ENCODE data around the gene VIT.
"Not testable (repeated sequence)": the region's sequence is repeated elsewhere in the genome, so short reads cannot be mapped to it uniquely, and the experiment has no call there.

Gene VIT

DNA sequence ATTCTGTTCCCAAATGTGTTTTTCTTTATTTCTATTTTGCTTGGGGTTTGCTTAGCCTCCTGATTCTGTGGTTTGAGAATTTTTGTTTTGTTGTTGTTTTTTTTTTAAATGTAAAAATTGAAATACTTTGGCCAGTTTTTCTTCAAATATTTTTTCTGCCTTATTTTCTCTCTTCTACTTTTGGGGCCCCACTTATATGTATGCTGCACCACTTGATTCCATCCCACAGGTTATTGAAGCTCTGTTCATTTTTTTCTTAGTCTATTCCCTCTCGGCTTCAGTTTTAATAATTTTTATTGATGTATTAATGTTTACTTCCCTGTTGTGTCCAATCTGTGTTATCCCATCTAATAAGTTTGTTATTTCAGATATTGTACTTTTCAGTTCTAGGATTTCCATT, 17.7 kb upstream of the VIT start:
- DNase-seq = no peak

DNA sequence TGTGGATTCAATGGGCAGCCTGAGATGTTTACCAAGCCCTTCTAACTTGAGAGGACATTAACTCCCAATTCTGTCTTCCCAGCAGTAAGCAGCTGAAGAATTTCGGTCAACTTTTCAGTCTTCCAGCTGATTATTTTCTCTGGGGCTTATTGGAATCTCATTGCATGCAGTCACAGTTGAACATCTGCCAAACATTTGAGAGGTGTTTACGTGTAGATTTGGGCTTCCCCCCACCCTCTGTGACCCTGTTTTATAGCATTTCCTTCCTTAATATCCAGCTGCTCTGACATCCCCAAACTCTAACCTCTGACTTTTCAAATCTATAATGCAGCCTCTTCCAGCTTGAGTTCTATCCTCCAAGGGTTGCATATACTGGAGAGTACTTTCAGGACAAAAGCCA, 16.5 kb upstream of the VIT start:
- DNase-seq = no peak

DNA sequence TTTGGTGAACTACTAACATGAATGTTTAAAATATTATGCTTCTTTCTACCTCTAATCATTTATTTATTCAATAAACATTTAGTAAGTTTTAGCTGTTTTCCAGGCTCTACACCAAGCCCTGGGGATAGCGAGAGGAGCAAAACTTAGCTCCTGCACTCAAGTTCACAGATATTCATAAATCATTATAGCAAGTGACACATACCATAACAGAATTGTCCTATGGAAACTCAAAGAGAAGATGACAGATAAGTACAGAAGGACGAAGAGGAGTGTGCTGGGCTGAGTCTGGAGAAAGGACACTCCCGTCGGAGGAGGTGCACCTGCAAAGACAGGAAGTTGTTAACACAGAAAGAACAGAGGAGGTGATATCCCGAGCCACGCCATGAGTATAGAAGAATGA, 13.9 kb upstream of the VIT start:
- DNase-seq = no peak

DNA sequence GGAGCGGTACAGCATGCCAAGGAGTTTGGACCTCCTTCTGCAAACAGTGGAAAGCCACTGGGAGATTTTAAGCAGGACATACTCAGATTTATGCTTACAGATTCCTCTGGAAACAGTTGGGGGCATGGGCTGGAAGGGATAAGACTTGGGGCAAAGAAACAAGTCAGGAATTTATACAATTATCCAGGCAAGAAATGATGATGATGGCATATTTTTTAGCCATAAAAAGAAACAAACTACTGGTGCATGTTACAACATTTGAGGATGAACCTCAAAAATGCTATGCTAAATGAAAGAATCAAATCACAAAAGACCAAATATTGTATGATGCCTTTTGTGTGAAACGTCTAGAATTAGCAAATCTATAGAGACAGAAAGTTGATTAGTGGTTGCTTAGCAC, 13.5 kb upstream of the VIT start:
- no peak for DNase-seq

DNA sequence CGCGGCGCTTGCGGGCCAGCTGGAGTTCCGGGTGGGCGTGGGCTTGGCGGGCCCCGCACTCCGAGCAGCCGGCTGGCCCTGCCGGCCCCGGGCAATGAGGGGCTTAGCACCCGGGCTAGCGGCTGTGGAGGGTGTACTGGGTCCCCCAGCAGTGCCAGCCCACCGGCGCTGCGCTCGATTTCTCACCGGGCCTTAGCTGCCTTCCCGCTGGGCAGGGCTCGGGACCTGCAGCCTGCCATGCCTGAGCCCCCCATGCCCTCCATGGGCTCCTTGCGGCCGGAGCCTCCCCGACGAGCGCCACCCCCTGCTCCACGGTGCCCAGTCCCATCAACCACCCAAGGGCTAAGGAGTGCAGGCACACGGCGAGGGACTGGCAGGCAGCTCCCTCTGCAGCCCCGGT, 8.2 kb upstream of the VIT start:
- DNase-seq = not testable (repeated sequence)

DNA sequence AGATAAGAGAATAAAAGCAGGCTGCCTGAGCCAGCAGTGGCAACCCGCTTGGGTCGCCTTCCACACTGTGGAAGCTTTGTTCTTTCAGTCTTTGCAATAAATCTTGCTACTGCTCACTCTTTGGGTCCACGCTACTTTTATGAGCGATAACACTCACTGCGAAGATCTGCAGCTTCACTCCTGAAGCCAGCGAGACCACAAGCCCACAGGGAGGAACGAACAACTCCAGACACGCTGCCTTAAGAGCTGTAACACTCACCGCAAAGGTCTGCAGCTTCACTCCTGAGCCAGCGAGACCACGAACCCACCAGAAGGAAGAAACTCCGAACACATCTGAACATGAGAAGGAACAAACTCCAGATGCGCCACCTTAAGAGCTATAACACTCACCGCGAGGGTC, 7.5 kb upstream of the VIT start:
- not testable (repeated sequence) for DNase-seq

DNA sequence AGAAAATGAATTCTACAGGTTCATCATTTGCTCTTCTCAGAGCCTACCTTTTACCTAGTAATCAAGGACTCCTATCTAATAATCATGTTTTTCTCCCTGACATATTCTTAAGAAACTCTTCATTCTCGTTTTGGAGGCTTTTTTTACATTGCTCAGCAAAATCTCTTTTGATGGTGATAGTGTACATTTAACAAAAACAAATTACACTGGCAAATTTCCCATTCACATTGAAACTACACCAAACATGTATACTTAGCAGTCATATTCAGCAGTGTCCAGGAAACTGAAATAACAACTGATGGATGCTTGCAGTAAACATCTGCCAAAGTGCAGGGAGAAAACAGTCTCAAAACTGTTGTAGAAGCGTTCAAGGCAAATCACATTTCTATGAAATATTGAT, 4.4 kb upstream of the VIT start:
- no peak for DNase-seq

DNA sequence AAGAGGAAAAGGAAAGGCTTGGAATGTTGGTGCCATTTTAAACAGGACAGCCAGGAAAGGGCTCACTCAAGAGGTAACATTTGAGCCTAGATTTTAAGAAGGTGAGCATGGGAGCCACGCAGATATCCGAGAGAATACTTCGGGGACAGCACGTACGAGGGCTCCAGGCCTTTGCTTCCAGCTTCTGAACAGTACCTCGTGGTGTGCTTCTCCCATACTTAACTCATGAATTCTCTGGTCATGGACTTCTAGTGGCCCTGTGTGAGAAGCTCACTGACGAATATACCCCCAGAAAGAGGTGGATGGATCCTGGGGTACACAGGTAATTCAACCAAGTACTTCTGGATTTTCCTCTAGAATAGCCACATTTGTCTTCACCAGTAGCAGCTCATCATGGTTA, 2.7 kb upstream of the VIT start:
- no peak for DNase-seq

DNA sequence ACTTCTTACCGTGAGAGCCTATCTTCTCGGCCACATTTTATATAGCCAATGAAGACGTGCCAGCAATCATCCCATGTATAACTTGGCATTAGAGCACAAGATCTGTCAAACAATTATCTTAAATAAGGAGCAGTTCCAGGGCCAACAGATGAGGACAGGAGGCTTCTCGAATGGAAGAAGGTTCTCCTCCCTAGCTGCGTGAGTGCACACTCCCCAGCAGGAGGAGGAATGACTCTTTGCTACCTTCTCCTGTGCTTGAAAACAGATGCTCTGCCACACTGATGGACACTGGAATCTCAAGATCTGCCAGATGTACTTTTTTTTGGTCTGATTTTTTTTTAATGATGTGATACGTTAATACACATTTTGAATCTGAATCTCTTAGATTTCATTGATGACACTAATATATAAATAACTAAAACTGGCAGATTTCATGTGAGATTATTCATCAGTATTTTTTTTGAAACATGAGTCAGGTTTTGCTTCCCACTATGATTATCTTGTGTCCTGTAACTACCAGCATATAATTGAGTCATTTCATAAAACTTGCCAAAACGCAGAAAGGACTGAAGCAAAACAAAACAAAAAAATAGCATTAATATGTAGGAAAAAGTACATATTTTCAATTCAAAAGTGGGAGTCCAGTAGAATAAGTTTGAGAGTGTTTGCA, 626 bp upstream of the VIT start:
- DNase-seq = no peak

DNA sequence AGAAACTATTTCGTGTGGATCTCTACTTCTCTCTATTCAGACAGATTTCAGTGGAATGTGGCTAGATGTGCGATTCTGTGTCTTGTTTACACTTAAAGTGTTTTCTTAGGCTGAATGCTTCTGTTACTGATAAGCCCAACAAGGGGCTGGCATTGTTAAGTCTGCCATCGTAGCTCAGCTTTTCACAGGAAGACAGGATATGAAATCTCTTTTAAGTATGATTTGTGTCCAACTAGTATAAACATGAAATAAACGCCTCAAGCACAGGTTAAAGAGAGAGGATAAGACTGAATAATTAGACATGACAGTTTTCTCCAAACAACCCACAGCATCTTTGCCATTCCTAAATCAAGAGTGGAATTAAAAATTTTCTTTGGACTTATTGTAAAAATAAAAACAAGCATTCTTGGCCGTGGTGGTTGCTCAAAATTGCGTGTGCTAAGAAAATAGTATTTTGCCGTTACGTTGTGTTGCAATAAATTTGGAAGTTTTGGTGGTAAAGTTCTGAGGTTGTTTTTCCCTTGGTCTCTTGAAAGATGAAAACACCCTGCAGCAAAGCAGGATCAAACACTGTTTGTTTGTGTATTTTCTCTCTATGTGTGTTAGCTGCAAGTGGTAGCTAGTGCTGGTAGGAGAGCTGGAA, 1.0 kb downstream of the VIT start:
- no peak for DNase-seq

DNA sequence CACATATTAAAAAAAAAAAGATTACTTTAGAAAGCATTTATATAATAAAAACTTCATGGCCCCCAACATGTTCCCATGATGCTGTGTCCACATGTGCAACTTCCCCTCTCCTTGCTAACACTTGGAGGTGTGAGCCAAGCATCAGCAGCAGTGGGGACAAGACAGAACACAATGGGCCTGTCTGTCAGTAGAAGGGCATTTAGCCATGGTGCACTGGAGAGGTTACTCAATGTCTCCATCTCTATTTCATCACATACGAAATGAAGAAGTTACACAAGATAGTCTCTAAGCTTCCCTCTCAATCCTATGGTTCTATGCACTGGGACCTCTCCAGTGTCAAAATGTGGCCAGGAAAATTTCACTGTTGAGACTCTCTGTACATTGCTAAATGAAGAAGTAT, 2.5 kb downstream of the VIT start:
- DNase-seq = no peak

DNA sequence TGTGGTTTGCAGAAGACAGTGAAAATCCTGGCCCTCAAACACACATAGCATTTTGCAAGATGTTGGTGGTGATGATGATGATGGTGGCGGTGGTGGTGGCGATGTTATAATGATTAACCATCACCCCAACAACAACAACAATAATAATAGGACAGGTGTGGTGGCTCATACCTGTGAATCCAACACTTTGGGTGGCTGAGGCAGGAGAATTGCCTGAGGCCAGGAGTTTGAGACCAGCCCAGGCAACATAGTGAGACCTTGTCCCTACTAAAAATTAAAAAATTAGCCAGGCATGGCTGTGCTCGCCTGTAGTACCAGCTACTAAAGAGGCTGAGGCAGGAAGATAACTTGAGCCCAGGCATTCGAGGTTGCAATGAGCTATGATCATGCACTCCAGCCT, 3.8 kb downstream of the VIT start:
- no peak for DNase-seq

DNA sequence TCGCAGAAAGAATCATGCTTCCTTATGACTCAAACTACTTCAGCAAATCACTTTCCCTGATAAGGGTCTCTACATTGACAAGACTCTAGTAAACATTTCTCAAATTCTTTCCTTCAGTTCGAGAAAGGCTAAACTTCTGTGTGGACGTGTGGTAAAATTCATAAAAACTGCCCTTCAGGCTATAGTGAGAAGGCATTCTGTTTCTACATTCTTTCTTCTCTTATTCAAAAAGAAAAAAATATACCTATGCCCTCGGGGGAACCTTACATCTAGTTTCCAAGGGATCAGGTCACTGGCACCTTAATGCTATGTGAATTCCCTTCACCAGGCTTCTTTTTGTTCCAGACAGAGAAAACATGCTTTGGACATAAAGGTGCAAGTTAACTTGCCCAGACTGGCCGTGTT, 4.9 kb downstream of the VIT start:
- no peak for DNase-seq

DNA sequence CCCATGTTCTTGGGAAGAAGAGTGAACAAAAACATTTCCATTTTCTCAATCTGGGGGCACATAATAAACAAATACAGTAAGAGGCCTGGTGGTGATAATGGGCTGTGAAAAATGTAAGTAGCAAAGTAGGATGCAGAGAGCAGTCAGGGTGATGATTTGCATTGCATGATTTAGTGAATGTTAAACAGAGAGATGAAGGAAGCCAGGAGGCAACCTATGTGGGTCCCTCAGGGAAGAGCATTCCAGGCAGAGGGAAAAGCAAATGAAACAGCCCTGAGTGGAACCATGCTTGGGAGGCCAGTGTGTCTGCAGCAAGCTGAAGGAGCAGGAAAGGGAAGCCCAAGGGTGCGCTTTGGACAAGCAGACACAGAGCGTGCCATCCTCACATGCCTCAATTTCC, 5.4 kb downstream of the VIT start:
- no peak for DNase-seq

DNA sequence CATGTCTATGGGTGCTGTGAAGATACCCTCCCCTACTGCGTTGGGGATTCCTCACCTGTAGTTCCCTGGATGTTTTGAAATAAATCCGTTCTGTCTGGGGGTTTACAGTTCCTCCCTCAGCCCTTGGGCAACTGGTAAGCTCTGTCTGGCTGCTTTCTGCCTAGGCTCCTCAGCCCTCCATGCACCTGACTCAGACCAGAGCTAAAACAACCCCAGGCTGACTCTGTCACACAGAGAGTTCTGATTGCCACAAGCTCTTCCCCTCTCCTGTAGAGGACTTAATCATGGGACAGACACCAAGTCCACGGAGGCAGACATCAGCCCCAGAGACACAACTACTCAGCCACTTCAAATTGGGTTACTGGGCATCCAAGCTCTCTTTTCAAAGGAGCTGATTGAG, 6.3 kb downstream of the VIT start:
- DNase-seq = no peak

DNA sequence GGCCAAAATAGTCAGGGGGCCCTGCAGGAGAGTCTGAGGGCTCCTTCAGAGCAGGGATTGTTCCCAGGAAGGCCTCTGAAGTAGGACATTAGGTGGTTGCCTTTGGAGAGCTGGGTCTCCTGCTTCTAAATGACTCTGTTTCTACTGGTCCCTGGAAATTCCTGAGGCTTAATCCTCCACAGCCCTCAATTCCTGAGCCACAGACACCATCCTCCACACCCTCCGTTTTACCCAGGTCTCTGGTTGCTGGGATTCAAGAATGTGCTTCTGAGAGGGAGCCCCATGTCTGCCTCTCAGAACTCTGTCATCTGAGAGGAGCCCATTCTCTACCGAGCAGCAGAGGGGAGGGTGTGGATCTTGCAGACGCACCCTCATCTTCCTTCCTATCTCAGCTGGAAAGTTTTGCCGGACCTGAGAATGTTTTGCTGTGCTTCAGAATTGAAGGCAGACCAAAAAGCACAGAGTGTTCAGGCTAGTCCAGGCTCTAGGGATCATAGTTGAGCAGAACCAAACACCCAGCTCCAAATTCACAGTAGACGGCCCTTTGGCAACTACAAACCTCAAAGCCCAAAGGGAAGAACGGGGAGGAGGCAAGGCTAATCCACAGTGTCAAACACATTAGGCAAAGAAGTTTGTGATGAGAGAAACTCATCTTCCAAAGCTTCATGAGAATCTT, 8.1 kb downstream of the VIT start:
- no peak for DNase-seq

DNA sequence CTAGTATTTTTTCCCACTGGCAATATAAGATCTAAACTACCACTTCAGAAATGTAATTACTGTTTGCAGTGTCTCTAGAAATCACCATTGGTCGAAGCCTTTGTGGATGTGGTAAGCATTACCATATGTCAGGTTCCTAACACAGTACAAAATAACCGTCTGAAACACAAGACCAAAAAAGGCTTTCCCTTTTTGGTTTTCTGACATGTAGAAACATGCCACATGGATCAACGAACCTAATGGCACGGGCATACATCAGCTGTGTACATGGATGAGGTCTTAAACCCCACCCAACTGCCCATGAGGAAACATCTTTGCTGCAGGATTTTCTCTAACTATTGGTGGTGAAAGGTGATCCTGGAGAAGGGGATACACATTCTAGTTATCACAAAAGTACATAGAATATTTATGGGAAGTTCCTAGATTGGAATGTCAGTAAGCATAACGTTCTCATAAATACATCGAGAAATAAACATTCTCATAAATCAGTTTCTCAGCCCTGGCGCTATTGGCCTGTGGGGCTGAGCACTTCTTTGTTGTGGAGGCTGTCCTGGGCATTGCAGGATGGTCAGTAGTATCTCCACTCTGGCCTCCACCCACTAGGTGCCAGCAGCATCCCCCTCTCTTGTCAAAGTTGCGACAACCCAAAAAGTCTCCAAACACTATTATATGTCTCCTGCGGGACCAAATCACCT, 9.0 kb downstream of the VIT start:
- no peak for DNase-seq

DNA sequence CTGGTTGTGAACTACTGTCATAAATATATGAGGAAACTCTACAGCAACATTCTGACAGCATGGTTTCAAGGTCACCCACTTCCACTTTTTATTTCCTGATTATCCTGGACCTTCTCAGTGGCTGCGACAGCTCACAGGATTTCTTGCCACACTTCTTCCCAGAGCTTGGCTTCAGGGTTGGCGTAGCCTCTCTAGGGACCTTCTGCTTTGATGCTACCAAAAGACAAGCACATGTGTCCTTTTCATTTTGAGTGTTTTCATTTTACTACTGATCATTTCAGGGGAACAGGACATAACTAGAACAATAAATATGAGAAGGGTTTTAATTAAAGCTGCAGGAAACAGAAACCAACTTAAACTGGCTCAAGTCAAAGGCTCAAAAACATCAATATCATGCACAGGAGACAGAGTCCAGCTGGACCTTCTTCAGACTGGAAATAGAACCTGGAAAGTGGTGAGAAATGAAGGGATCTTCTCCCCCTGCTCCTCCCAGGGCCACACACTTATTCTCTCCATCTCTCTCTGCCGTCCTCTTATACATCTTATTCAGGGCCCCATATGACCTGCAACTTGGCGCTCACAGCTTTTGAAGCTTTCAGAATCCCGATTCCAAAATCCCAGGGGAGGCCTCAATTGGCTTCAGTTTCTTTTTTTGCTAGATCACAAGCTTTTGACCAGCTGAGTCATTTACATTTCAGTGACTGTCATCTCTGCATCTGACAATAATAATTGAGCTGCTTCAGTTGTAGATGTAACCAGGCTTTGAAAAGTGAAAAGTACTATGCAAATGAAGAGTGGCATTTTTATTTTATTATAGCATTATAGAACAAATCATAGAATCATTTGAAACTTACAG, 9.7 kb downstream of the VIT start:
- no peak for DNase-seq

DNA sequence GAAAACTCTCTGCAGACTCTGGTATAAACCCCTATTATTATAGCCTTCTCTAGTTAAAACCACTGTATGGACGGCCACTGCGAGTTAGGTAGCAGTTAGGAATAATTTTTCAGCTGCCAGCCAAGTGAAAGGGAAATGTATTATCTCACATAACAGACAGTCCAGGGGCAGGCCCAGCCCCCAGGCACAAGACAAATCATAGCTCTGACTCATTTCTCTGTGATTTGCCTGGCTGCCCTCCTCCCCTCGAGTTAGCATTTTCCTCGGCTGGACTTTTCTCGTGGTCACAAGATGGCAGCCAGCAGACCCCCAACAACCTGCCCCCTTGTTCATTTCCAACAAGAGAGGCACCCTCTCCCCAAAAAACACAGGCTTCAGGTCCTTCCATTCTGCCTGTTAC, 10.5 kb downstream of the VIT start:
- DNase-seq = no peak

DNA sequence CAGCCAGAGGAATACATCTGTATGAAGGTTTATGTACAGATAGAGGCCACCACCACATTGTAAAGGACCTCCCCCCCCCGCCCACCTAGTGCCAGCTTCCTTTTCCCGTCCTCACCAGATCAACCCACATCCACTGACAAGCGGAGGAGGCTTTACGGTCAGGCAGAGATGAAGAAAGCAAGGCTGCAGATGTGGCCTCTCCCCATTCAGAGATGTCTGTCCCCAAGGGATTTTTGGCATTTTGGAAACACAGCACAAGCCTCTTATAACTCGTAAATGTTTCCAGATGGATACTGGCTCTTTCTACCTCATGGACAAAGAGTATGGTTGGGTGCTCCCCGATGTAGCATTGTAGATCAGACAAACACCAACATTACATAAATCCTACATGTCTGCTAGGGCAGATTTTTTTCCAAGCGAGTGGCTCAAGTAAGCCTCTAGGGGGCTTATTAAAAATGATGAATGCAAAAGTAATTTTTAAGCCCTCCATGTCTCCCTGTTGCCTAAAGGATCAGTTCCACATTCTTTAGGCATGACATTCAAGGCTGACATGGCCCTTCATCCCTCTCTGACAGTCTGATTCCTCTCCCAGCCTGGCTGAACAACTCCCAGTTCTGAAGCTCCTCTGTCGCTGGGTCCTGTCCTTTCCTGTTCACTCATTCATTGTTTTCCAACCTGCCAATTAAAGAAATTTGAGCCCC, 11.7 kb downstream of the VIT start:
- no peak for DNase-seq

DNA sequence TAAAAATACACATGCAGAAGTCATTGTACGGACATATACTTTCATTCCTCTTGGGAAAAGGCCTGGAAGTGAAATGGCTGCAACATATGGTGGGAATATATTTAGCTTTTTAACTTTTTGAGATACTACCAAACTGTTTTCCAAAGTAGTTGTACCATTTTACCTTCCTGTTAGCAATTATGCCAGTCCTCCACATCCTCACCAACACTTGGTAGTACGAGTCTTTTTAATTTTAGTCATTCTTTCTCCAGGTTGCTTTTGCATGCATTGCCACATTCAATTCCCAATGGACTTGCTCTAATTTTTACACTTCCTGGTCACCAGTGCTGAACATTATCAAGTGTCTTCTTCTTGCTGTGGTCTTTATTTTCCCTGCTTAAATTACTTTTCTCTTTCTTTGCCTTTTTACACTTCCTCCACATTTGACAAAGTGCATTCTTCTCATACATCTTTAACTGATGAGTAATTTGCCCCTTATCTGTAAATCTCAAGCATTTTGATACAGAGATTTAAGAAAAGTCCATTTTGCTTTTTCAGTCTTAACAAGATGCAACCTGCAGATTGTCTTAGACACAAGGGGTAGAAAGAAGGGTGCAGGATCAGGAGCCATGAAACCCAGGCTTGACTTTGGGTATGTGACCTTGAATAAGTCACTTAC, 14.5 kb downstream of the VIT start:
- no peak for DNase-seq

All from T-helper 9 cell (primary cell).